HG02943 (cell line): Measurements from ENCODE around the gene ABHD12.
A peak's percentile ranks its signal among the peaks of the same experiment; 100 is the strongest.

Experiments
- ATAC-seq: cut with Tn5 transposase; IDR thresholded peaks from one replicate; pipeline ENCODE4 v1.9.1; 2021; ENCODE audit warnings: mild to moderate bottlenecking, low read depth, moderate library complexity; ENCODE audit not compliant: unreplicated experiment

Gene ABHD12

GRCh38 chr20:25309395-25310267 lies 81.0 kb downstream of the ABHD12 start:
- ATAC-seq, result no peak

- ATAC-seq, result no peak
These were observed 81.8 kb downstream of the ABHD12 start for GRCh38 chr20:25308671-25309394.

- no peak for ATAC-seq
These were observed 82.5 kb downstream of the ABHD12 start for GRCh38 chr20:25308083-25308491.

GRCh38 chr20:25306991-25307903 lies 83.4 kb downstream of the ABHD12 start:
- ATAC-seq, result no peak

- ATAC-seq, result no peak
These were observed 86.5 kb downstream of the ABHD12 start for GRCh38 chr20:25304025-25304549.

GRCh38 chr20:25303292-25304024 lies 87.2 kb downstream of the ABHD12 start:
- ATAC-seq, result no peak

- ATAC-seq, result no peak
These were observed 88.0 kb downstream of the ABHD12 start for GRCh38 chr20:25302596-25302995.

- ATAC-seq, result no peak
These were observed 89.2 kb downstream of the ABHD12 start for GRCh38 chr20:25301357-25301920.

- no peak for ATAC-seq
These were observed 90.0 kb downstream of the ABHD12 start for GRCh38 chr20:25300496-25301170.

GRCh38 chr20:25299806-25300205 lies 90.8 kb downstream of the ABHD12 start:
- ATAC-seq, result no peak

- peak; percentile 62 for ATAC-seq
These were observed 93.3 kb downstream of the ABHD12 start for GRCh38 chr20:25297141-25297905.

- peak; percentile 41 for ATAC-seq
These were observed 94.2 kb downstream of the ABHD12 start for GRCh38 chr20:25296094-25297093.

- ATAC-seq, result no peak
These were observed 95.1 kb downstream of the ABHD12 start for GRCh38 chr20:25295386-25296093.

GRCh38 chr20:25294459-25295385 lies 95.9 kb downstream of the ABHD12 start:
- ATAC-seq, result no peak

- ATAC-seq, result no peak
These were observed 96.7 kb downstream of the ABHD12 start for GRCh38 chr20:25293910-25294458.
